ENCODE results near the gene PDE9A. TPM values are rescaled to one million over a fixed set of nuclear protein-coding genes. Genes with fewer than 3 reads are reported as not detected.

Gene PDE9A
- total RNA-seq, 4 donors from 2014 or later = 6.9 to 13.0 (median 11.1) TPM

- H3K4me3 ChIP-seq (replicated peaks in 1 of 3) = no peak overlapping the region
- H3K27me3 ChIP-seq = no peaks in the 10 kb centered on the region
- H3K27ac ChIP-seq = no peak overlapping the region
- H3K4me1 ChIP-seq = no peaks in the 10 kb centered on the region
- H3K36me3 ChIP-seq = peaks cover 0 to 3% of the 10 kb centered on the region in 2 donors
- no peak for DNase-seq
- no peaks in the 10 kb centered on the region for H3K9me3 ChIP-seq
- TF ChIP-seq POLR2A (IDR thresholded peaks at IDR 0.05) (no peak), CTCF (IDR thresholded peaks at IDR 0.05) (no peak)
- intact Hi-C loops (cut with DNase I) = no loop called here
These were observed 106.1 kb downstream of the PDE9A start for GRCh38 chr21:42759594-42759927.

- H3K27me3 ChIP-seq = no peaks in the 10 kb centered on the region
- no peak for TF ChIP-seq CTCF (IDR thresholded peaks at IDR 0.05)
- no peak for TF ChIP-seq POLR2A (IDR thresholded peaks at IDR 0.05)
- intact Hi-C loops (cut with DNase I) = no loop called here
- H3K36me3 ChIP-seq = peaks cover 0 to 6% of the 10 kb centered on the region in 2 donors
- no peak overlapping the region for H3K4me3 ChIP-seq (replicated peaks in 1 of 3)
- H3K9me3 ChIP-seq = no peaks in the 10 kb centered on the region
- H3K4me1 ChIP-seq = no peaks in the 10 kb centered on the region
- 84 to 92% methylated on average over 9 to 12 of the region's 23 CpGs for WGBS, 2 donors
- DNase-seq = no peak
- no peak overlapping the region for H3K27ac ChIP-seq
These were observed 107.0 kb downstream of the PDE9A start for GRCh38 chr21:42760361-42760950.

DNA sequence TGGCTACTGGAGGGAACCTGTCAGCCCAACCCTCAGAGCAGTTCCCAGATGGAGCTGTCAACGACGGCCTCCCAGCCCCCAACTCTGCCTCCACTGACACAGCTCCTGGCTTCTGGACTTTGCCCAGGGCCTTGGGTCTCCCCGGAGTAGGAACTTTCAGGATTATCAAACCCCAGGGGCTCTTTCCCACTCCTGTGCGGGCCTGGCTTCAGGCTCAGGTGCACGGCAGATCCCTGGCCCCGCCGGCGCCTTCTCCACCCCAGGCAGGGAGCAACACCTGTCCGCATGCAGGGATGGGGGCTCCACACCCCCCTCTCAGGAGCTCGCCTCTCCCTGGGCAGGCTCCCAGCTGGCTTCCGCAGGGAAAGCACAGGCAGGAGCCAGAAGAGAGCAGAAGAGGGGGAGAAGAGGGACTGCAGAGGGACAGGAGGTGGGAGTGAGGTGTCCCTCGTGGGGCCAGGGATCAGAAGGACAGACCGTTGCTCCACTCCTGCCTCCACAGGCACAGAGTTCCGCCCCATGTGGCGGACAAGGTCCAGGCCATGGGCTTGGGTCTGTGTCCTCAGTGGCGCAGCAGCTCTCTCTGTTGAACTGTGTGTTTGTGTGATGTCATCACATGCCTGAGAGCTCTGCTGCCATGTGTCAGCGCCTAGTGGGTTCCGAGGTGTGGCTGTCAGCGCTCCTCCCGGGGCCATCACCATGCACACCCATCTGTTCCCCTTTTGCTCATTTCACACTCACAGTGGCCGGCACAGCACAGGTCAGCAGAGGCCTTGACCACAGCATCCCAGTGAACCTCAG lies 107.7 kb downstream of the PDE9A start:
- WGBS, 2 donors = 88 to 93% methylated on average over 21 of the region's 21 CpGs
- intact Hi-C loops (cut with DNase I) = no loop called here
- no peak for TF ChIP-seq CTCF (IDR thresholded peaks at IDR 0.05)
- no peak for TF ChIP-seq POLR2A (IDR thresholded peaks at IDR 0.05)
- Histone ChIP-seq H3K36me3 (peaks cover 0 to 10% of the 10 kb centered on the region in 2 donors), H3K27me3 (no peaks in the 10 kb centered on the region), H3K4me1 (no peaks in the 10 kb centered on the region), H3K9me3 (no peaks in the 10 kb centered on the region), H3K4me3 (replicated peaks in 1 of 3) (no peak overlapping the region), H3K27ac (no peak overlapping the region)
- DNase-seq = no peak

DNA sequence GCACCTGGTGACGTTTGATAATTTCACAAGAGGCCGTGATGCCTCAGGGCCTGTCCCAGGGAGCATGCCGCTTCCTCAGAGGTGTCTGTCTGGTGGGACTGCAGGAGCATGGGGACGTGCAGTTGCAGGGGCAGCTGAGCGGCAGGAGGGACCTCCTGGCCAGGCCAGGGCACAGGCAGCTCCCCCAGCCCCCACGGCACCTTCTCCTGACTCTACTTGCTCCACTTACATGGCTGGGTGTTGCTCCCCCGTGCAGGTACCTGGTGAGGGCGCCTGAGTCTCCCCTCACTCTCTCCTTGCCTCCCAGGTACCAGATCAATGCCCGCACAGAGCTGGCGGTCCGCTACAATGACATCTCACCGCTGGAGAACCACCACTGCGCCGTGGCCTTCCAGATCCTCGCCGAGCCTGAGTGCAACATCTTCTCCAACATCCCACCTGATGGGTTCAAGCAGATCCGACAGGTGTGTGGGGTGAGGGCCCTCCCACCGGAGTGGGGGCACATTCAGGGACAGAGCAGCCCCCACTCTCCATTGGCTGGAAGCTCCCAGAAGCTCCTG lies 108.4 kb downstream of the PDE9A start:
- intact Hi-C loops (cut with DNase I) = no loop called here
- Histone ChIP-seq H3K4me1 (no peaks in the 10 kb centered on the region), H3K27me3 (no peaks in the 10 kb centered on the region), H3K27ac (no peak overlapping the region), H3K9me3 (no peaks in the 10 kb centered on the region), H3K4me3 (replicated peaks in 1 of 3) (no peak overlapping the region), H3K36me3 (peaks cover 0 to 10% of the 10 kb centered on the region in 2 donors)
- no peak for TF ChIP-seq POLR2A (IDR thresholded peaks at IDR 0.05)
- TF ChIP-seq CTCF (IDR thresholded peaks at IDR 0.05) = no peak
- DNase-seq = no peak
- WGBS, 2 donors = 90 to 97% methylated on average over 18 of the region's 18 CpGs
